ENCODE data around the gene PRKCQ. TPM values are rescaled to one million over a fixed set of nuclear protein-coding genes. Genes with fewer than 3 reads are reported as not detected.

Gene PRKCQ
- total RNA-seq, 1 experiment from 2014 or later = 0.73 TPM

GRCh38 chr10:6418613-6419216 is 161.4 kb downstream of the PRKCQ start:
- CTCF ChIA-PET = no interaction called here
- TF ChIP-seq CTCF (IDR thresholded peaks at IDR 0.05; ENCODE audit: unreplicated experiment) = no peak

GRCh38 chr10:6418167-6418566 is 161.9 kb downstream of the PRKCQ start:
- Mint-ChIP-seq H3K4me3 (ENCODE audit: low read depth, unreplicated experiment) (no peak overlapping the region), H3K4me1 (ENCODE audit: low read depth, unreplicated experiment) (no peaks in the 10 kb centered on the region), H3K27me3 (ENCODE audit: unreplicated experiment) (peaks cover 26% of the 10 kb centered on the region), H3K27ac (ENCODE audit: unreplicated experiment) (no peak overlapping the region), H3K36me3 (ENCODE audit: insufficient read depth, unreplicated experiment) (no peaks in the 10 kb centered on the region), H3K9me3 (ENCODE audit: low read depth, unreplicated experiment) (no peaks in the 10 kb centered on the region)
- BruUV-seq (replicated peaks) = no TSS peak
- CTCF ChIA-PET = no interaction called here
- DNase-seq = no peak
- no peak for TF ChIP-seq CTCF (IDR thresholded peaks at IDR 0.05; ENCODE audit: unreplicated experiment)
- intact Hi-C loops (cut with micrococcal nuclease; ENCODE audit: unreplicated experiment) = loop anchor here (5.0 to 10.0 kb wide), 3 partner anchors 167 to 317 kb away; partner anchors contain the start of gene PRKCQ

More at GRCh38 chr10:6418613-6419216, 161.4 kb downstream of the PRKCQ start:
- no peak overlapping the region for H3K27ac Mint-ChIP-seq (ENCODE audit: unreplicated experiment)
- H3K9me3 Mint-ChIP-seq (ENCODE audit: low read depth, unreplicated experiment) = no peaks in the 10 kb centered on the region
- no peaks in the 10 kb centered on the region for H3K4me1 Mint-ChIP-seq (ENCODE audit: low read depth, unreplicated experiment)
- no peak for DNase-seq
- H3K27me3 Mint-ChIP-seq (ENCODE audit: unreplicated experiment) = peaks cover 26% of the 10 kb centered on the region
- H3K4me3 Mint-ChIP-seq (ENCODE audit: low read depth, unreplicated experiment) = no peak overlapping the region
- no peaks in the 10 kb centered on the region for H3K36me3 Mint-ChIP-seq (ENCODE audit: insufficient read depth, unreplicated experiment)
- intact Hi-C loops (cut with micrococcal nuclease; ENCODE audit: unreplicated experiment) = loop anchor here (5.0 to 10.0 kb wide), 3 partner anchors 166 to 316 kb away; partner anchors contain the start of gene PRKCQ
- no TSS peak for BruUV-seq (replicated peaks)

GRCh38 chr10:6416892-6417512 is 163.1 kb downstream of the PRKCQ start:
- DNase-seq = peak; percentile 27
- intact Hi-C loops (cut with micrococcal nuclease; ENCODE audit: unreplicated experiment) = loop anchor here (1.0 to 10.0 kb wide), 4 partner anchors 168 to 318 kb away; partner anchors contain the start of gene PRKCQ
- CTCF ChIA-PET = no interaction called here
- H3K27me3 Mint-ChIP-seq (ENCODE audit: unreplicated experiment) = peaks cover 15% of the 10 kb centered on the region
- H3K36me3 Mint-ChIP-seq (ENCODE audit: insufficient read depth, unreplicated experiment) = no peaks in the 10 kb centered on the region
- H3K27ac Mint-ChIP-seq (ENCODE audit: unreplicated experiment) = no peak overlapping the region
- no peaks in the 10 kb centered on the region for H3K4me1 Mint-ChIP-seq (ENCODE audit: low read depth, unreplicated experiment)
- peak; percentile 31 for TF ChIP-seq CTCF (IDR thresholded peaks at IDR 0.05; ENCODE audit: unreplicated experiment)
- H3K4me3 Mint-ChIP-seq (ENCODE audit: low read depth, unreplicated experiment) = no peak overlapping the region
- BruUV-seq (replicated peaks) = no TSS peak
- H3K9me3 Mint-ChIP-seq (ENCODE audit: low read depth, unreplicated experiment) = no peaks in the 10 kb centered on the region

GRCh38 chr10:6411436-6411835 is 168.6 kb downstream of the PRKCQ start:
- intact Hi-C loops (cut with micrococcal nuclease; ENCODE audit: unreplicated experiment) = loop anchor here (10.0 kb wide), 2 partner anchors 173 to 323 kb away; partner anchors contain the start of gene PRKCQ
- Mint-ChIP-seq H3K4me1 (ENCODE audit: low read depth, unreplicated experiment) (peaks cover 8% of the 10 kb centered on the region), H3K9me3 (ENCODE audit: low read depth, unreplicated experiment) (no peaks in the 10 kb centered on the region), H3K27me3 (ENCODE audit: unreplicated experiment) (peaks cover 14% of the 10 kb centered on the region), H3K36me3 (ENCODE audit: insufficient read depth, unreplicated experiment) (no peaks in the 10 kb centered on the region), H3K4me3 (ENCODE audit: low read depth, unreplicated experiment) (no peak overlapping the region), H3K27ac (ENCODE audit: unreplicated experiment) (no peak overlapping the region)
- BruUV-seq (replicated peaks) = no TSS peak
- CTCF ChIA-PET = interaction anchor here (0.7 kb wide), 1 partner anchor 1875 kb away, joined by 3 read pairs; no protein-coding TSS in a partner anchor
- no peak for DNase-seq
- no peak for TF ChIP-seq CTCF (IDR thresholded peaks at IDR 0.05; ENCODE audit: unreplicated experiment)

Data from Calu3 (cell line).